ENCODE measurements around the gene HMX3. TPM values are rescaled to one million over a fixed set of nuclear protein-coding genes. Genes with fewer than 3 reads are reported as not detected.
A peak's percentile ranks its signal among the peaks of the same experiment; 100 is the strongest.
"Not testable (repeated sequence)": the region's sequence is repeated elsewhere in the genome, so short reads cannot be mapped to it uniquely, and the experiment has no call there.

HMX3 gene
- total and polyA plus RNA-seq, 2 of the 13 experiments (the other 11 are each of a cell fraction or from before 2014, with no cell fraction given): not detected

DNA sequence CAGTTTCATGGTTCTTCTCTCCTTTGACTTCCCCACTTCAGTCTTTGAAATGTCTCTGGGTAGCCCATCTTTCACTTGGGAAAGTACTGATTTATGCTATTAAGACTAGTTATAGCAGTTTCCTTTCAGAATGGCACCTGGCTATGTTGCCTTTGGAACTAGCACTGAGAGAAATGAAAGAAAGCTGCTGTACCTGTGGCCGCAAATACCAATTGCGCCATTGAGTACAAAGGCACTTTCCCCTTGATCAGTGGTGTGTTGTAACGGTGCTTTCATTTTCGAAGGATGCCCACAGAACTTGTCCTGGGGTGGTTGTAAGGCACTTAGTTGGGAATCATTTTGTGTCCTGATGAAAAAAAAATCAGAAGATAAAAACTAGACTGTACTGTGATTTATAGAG, 35.2 kb downstream of the HMX3 start:
- Histone ChIP-seq H2AFZ (ENCODE audit: low read length) (no peak overlapping the region), H3K4me2 (ENCODE audit: low read depth, low read length) (no peak overlapping the region), H3K79me2 (ENCODE audit: insufficient read depth, low read length) (no peaks in the 10 kb centered on the region), H3K27ac (ENCODE audit: extremely low read length, insufficient read depth, low read length) (no peak overlapping the region), H3K4me3 (replicated peaks in 1 of 3; ENCODE audit: insufficient read depth in 1 of 3, low read depth in 2 of 3, low read length in 3 of 3) (no peak overlapping the region), H3K36me3 (replicated peaks in 1 of 2; ENCODE audit: control insufficient read depth in 1 of 2, insufficient read depth in 2 of 2, low read length in 2 of 2) (peaks cover 1 to 9% of the 10 kb centered on the region in 2 experiments; a peak in 3 of 5 replicates), H3K9me3 (ENCODE audit: low read length) (no peaks in the 10 kb centered on the region), H3K27me3 (ENCODE audit: control insufficient read depth in 1 of 2, insufficient read depth in 2 of 2, low read length in 2 of 2) (no peaks in the 10 kb centered on the region), H4K20me1 (ENCODE audit: insufficient read depth, low read length) (no peaks in the 10 kb centered on the region), H3K9ac (ENCODE audit: insufficient read depth, low read depth, low read length) (no peak overlapping the region), H3K4me1 (ENCODE audit: insufficient read depth, low read length) (peaks cover 9% of the 10 kb centered on the region)
- CTCF ChIA-PET (ENCODE audit: low intra/inter-chr PET ratio, low total read pairs): no interaction called here
- TF ChIP-seq, protein P1, sequence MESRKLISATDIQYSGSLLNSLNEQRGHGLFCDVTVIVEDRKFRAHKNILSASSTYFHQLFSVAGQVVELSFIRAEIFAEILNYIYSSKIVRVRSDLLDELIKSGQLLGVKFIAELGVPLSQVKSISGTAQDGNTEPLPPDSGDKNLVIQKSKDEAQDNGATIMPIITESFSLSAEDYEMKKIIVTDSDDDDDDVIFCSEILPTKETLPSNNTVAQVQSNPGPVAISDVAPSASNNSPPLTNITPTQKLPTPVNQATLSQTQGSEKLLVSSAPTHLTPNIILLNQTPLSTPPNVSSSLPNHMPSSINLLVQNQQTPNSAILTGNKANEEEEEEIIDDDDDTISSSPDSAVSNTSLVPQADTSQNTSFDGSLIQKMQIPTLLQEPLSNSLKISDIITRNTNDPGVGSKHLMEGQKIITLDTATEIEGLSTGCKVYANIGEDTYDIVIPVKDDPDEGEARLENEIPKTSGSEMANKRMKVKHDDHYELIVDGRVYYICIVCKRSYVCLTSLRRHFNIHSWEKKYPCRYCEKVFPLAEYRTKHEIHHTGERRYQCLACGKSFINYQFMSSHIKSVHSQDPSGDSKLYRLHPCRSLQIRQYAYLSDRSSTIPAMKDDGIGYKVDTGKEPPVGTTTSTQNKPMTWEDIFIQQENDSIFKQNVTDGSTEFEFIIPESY (CRISPR knock-in tag; IDR thresholded peaks at IDR 0.05): 0 out of 2 replicates have a peak, but pooled peaks have one; percentile 33
- TF ChIP-seq ZNF335 (CRISPR knock-in tag; IDR thresholded peaks at IDR 0.05): no peak
- TF ChIP-seq, protein P2, sequence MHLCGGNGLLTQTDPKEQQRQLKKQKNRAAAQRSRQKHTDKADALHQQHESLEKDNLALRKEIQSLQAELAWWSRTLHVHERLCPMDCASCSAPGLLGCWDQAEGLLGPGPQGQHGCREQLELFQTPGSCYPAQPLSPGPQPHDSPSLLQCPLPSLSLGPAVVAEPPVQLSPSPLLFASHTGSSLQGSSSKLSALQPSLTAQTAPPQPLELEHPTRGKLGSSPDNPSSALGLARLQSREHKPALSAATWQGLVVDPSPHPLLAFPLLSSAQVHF (CRISPR knock-in tag; IDR thresholded peaks at IDR 0.05): no peak
- TF ChIP-seq, protein P3, sequence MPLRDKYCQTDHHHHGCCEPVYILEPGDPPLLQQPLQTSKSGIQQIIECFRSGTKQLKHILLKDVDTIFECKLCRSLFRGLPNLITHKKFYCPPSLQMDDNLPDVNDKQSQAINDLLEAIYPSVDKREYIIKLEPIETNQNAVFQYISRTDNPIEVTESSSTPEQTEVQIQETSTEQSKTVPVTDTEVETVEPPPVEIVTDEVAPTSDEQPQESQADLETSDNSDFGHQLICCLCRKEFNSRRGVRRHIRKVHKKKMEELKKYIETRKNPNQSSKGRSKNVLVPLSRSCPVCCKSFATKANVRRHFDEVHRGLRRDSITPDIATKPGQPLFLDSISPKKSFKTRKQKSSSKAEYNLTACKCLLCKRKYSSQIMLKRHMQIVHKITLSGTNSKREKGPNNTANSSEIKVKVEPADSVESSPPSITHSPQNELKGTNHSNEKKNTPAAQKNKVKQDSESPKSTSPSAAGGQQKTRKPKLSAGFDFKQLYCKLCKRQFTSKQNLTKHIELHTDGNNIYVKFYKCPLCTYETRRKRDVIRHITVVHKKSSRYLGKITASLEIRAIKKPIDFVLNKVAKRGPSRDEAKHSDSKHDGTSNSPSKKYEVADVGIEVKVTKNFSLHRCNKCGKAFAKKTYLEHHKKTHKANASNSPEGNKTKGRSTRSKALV (CRISPR knock-in tag; IDR thresholded peaks at IDR 0.05): no peak
- TF ChIP-seq ZNF83 (CRISPR knock-in tag; IDR thresholded peaks at IDR 0.05; ENCODE audit: borderline replicate concordance): no peak
- no peak for TF ChIP-seq SMARCE1 (IDR thresholded peaks at IDR 0.05; ENCODE audit: borderline replicate concordance)
- no peak for TF ChIP-seq ZNF33A (CRISPR knock-in tag; IDR thresholded peaks at IDR 0.05; ENCODE audit: borderline replicate concordance)
- no peak for TF ChIP-seq POGZ (CRISPR knock-in tag; IDR thresholded peaks at IDR 0.05)
- TF ChIP-seq CEBPB (IDR thresholded peaks at IDR 0.05; ENCODE audit: borderline replicate concordance, low read depth, low read length): peak; percentile 77; the same call in 1 of the 2 replicates
- no peak for TF ChIP-seq ISL2 (CRISPR knock-in tag; IDR thresholded peaks at IDR 0.05)
- TF ChIP-seq LCORL (IDR thresholded peaks at IDR 0.05): no peak
- no peak for TF ChIP-seq LCORL (CRISPR knock-in tag; IDR thresholded peaks at IDR 0.05)
- in situ Hi-C loops (cut with HindIII; ENCODE audit: extremely low pct_ligation_motif_present, low pct_unique_long_range_greater_than_20kb) (no loop called here), intact Hi-C loops (cut with micrococcal nuclease; ENCODE audit: unreplicated experiment) (no loop called here)
- POLR2A ChIA-PET: no interaction called here
- peak; percentile 49 for DNase-seq (ENCODE audit: low spot score)
- no TSS peak for BruUV-seq (replicated peaks)
- FAIRE-seq: no peak
- no peak; the same call in 2 of the 3 replicates for ATAC-seq
- 58% methylated on average over 4 of the region's 4 CpGs for WGBS (ENCODE audit: low lambda C conversion rate)

DNA sequence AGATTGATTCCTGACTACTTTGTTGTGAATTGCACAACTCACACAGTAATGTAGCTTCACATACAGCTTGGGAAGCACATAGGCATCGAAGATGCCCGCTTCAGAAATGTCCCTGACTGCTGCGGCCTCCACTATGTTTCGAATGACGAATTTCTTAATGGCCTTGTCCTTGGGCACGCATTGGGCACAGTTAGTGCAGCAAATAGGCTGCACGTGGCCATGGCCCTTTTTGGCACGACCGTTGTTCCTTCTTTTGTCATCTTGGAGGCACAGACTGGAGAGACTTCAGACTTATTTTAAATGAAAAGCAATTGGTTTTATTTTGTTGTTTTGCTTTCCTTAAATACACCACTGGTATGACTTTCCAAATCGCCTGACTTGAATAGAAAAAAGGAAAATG, 35.8 kb downstream of the HMX3 start:
- POLR2A ChIA-PET; H3K79me2 ChIP-seq (ENCODE audit: insufficient read depth, low read length); BruUV-seq (replicated peaks); DNase-seq (ENCODE audit: low spot score); H2AFZ ChIP-seq (ENCODE audit: low read length); H3K9ac ChIP-seq (ENCODE audit: insufficient read depth, low read depth, low read length); H3K4me3 ChIP-seq (replicated peaks in 1 of 3; ENCODE audit: insufficient read depth in 1 of 3, low read depth in 2 of 3, low read length in 3 of 3); ATAC-seq; H3K27ac ChIP-seq (ENCODE audit: extremely low read length, insufficient read depth, low read length); H3K4me2 ChIP-seq (ENCODE audit: low read depth, low read length); FAIRE-seq; H3K4me1 ChIP-seq (ENCODE audit: insufficient read depth, low read length); intact Hi-C loops (cut with micrococcal nuclease; ENCODE audit: unreplicated experiment); H3K36me3 ChIP-seq (replicated peaks in 1 of 2; ENCODE audit: control insufficient read depth in 1 of 2, insufficient read depth in 2 of 2, low read length in 2 of 2); H4K20me1 ChIP-seq (ENCODE audit: insufficient read depth, low read length); CTCF ChIA-PET (ENCODE audit: low intra/inter-chr PET ratio, low total read pairs); H3K27me3 ChIP-seq (ENCODE audit: control insufficient read depth in 1 of 2, insufficient read depth in 2 of 2, low read length in 2 of 2); H3K9me3 ChIP-seq (ENCODE audit: low read length); in situ Hi-C loops (cut with HindIII; ENCODE audit: extremely low pct_ligation_motif_present, low pct_unique_long_range_greater_than_20kb): not testable (repeated sequence)
- 97% methylated on average over 10 of the region's 10 CpGs for whole genome bisulfite sequencing (ENCODE audit: low lambda C conversion rate)
